Tibial artery (tissue), 4 donors: Measurements from ENCODE around the gene SLC9A5.

ENCODE experiments used
- DNase-seq, 2 donors: peaks; one replicate each; pipeline ENCODE4 v3.0.0-alpha.2; 2019
- H3K27ac ChIP-seq, 2 donors: fragments of 200-600 bp; sonication (generic) in 1 of 2; 1 replicate in 1 of 2; 2 replicates in 1 of 2; pipeline ENCODE4 v1.5.1; 2018 to 2019; ENCODE audit warnings: mild to moderate bottlenecking in 1 of 2
- H3K27me3 ChIP-seq, 2 donors: fragments of 200-600 bp; sonication (generic) in 1 of 2; one replicate each; pipeline versions ENCODE4 v1.5.1 to v1.6.0; 2016 to 2019
- H3K36me3 ChIP-seq, 3 donors: fragments of 200-600 bp; sonication (generic) in 2 of 3; one replicate each; pipeline ENCODE4 v1.5.1; 2016 to 2019; ENCODE audit warnings: mild to moderate bottlenecking in 2 of 3
- H3K4me1 ChIP-seq, 4 donors: fragments of 200-600 bp; sonication (generic) in 2 of 4; 1 replicate in 3 of 4; 2 replicates in 1 of 4; pipeline ENCODE4 v1.5.1; 2016 to 2019
- H3K4me3 ChIP-seq, 2 donors: fragments of 200-600 bp; sonication (generic) in 1 of 2; 1 replicate in 1 of 2; 2 replicates in 1 of 2; pipeline ENCODE4 v1.5.1; 2018 to 2019; ENCODE audit warnings: mild to moderate bottlenecking in 2 of 2
- H3K9me3 ChIP-seq, 3 donors: fragments of 200-600 bp; sonication (generic) in 1 of 3; one replicate each; pipeline ENCODE4 v1.5.1; 2016 to 2019
- intact Hi-C: fragments of 100-400 bp; cut with DNase I; formaldehyde crosslinking; loops from one replicate; pipeline ENCODE4 v1.15.0; 2023; ENCODE audit warnings: low total_unique reads
- TF ChIP-seq, protein P1 (sequence below), 2 experiments: fragments of 200-600 bp in 1 of 2; fragments of 450-650 bp in 1 of 2; IDR thresholded peaks; one replicate each; pipeline ENCODE4 v1.5.1; 2017 to 2019; ENCODE audit warnings: antibody characterized with exemption in 2 of 2, mild to moderate bottlenecking in 1 of 2, moderate library complexity in 1 of 2

SLC9A5 gene

DNA sequence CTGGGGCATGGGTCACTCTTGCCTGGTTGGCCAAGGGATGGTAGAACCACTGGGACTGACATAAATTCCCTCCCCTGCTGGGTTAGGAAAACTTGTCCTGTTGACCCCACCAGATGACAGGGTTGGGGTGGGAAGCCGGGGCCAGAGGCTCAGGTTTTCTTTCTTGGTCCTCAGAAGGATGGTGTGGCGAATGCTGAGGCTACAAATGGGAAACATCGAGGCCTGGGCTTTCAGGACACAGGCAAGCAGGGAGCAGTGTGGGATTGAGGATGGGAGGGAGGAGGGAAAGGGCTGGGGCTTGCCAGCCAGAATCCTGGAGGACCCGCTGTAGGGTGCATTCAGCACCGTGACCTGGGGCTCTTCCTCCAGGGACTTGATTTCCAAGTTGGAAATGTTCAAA lies 16.1 kb downstream of the SLC9A5 start:
- Histone ChIP-seq H3K27ac (no peak overlapping the region), H3K36me3 (no peaks in the 10 kb centered on the region), H3K27me3 (peaks cover 0 to 14% of the 10 kb centered on the region in 2 donors), H3K4me3 (no peak overlapping the region), H3K4me1 (no peaks in the 10 kb centered on the region), H3K9me3 (no peaks in the 10 kb centered on the region)
- peak in 1 of 2 donors; percentile 4 for DNase-seq
- TF ChIP-seq, protein P1, sequence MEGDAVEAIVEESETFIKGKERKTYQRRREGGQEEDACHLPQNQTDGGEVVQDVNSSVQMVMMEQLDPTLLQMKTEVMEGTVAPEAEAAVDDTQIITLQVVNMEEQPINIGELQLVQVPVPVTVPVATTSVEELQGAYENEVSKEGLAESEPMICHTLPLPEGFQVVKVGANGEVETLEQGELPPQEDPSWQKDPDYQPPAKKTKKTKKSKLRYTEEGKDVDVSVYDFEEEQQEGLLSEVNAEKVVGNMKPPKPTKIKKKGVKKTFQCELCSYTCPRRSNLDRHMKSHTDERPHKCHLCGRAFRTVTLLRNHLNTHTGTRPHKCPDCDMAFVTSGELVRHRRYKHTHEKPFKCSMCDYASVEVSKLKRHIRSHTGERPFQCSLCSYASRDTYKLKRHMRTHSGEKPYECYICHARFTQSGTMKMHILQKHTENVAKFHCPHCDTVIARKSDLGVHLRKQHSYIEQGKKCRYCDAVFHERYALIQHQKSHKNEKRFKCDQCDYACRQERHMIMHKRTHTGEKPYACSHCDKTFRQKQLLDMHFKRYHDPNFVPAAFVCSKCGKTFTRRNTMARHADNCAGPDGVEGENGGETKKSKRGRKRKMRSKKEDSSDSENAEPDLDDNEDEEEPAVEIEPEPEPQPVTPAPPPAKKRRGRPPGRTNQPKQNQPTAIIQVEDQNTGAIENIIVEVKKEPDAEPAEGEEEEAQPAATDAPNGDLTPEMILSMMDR (IDR thresholded peaks at IDR 0.05) = no peak
- intact Hi-C loops = no loop called here

- Histone ChIP-seq H3K27ac (no peak overlapping the region), H3K4me3 (no peak overlapping the region), H3K27me3 (peaks cover 0 to 14% of the 10 kb centered on the region in 2 donors), H3K9me3 (no peaks in the 10 kb centered on the region), H3K36me3 (no peaks in the 10 kb centered on the region), H3K4me1 (no peaks in the 10 kb centered on the region)
- peak in 1 of 2 donors; percentile 6 for DNase-seq
- intact Hi-C loops = no loop called here
- TF ChIP-seq, protein P1 (IDR thresholded peaks at IDR 0.05) = no peak
Measured at GRCh38 chr16:67265834-67266233, 17.1 kb downstream of the SLC9A5 start.

DNA sequence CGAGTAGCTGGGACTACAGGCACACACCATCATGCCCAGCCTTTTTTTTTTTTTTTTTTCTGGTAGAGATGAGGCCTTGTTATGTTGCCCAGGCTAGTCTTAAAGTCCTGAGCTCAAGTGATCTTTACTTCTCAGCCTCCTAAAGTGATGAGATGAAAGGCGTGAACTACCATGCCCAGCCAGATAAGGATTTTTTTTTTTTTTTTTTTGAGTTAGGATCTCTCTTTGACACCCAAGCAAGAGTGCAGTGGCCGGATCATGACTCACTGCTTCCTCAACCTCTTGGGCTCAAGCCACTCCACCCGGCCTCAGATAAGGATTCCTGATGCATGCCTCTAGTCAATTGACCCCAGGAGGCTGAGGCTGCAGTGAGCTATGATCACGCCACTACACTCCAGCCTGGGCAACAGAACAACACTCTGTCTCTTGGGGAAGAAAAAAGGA lies 19.4 kb downstream of the SLC9A5 start:
- no peak overlapping the region for H3K4me3 ChIP-seq
- no peak overlapping the region for H3K27ac ChIP-seq
- intact Hi-C loops = no loop called here
- TF ChIP-seq, protein P1 (IDR thresholded peaks at IDR 0.05) = no peak
- no peaks in the 10 kb centered on the region for H3K9me3 ChIP-seq
- no peaks in the 10 kb centered on the region for H3K4me1 ChIP-seq
- no peaks in the 10 kb centered on the region for H3K36me3 ChIP-seq
- peaks cover 0 to 12% of the 10 kb centered on the region in 2 donors for H3K27me3 ChIP-seq
- DNase-seq = peak; percentile 83 to 85

- H3K9me3 ChIP-seq = no peaks in the 10 kb centered on the region
- TF ChIP-seq, protein P1 (IDR thresholded peaks at IDR 0.05) = no peak
- no peaks in the 10 kb centered on the region for H3K4me1 ChIP-seq
- no peak for DNase-seq
- no peaks in the 10 kb centered on the region for H3K36me3 ChIP-seq
- H3K27ac ChIP-seq = no peak overlapping the region
- intact Hi-C loops = no loop called here
- H3K4me3 ChIP-seq = no peak overlapping the region
- H3K27me3 ChIP-seq = peaks cover 0 to 5% of the 10 kb centered on the region in 2 donors
Measured at GRCh38 chr16:67269766-67270165, 21.0 kb downstream of the SLC9A5 start.

DNA sequence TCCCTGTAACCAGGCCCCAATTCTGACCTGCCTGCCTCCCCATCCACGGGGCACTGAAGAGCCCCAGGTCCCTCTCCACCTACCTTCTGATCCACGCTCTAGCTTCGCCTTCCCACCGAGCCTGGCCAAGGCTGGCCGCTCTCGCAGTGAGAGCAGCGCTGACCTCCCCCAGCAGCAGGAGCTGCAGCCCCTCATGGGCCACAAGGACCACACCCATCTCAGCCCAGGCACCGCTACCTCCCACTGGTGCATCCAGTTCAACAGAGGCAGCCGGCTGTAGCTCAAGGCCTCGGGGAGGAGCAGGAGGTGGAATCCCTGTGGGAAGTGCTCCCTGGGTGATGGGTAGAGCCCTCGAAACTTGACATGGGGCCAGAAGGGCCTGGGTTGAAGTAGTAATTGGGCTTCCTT lies 22.2 kb downstream of the SLC9A5 start:
- TF ChIP-seq, protein P1 (IDR thresholded peaks at IDR 0.05) = no peak
- no peaks in the 10 kb centered on the region for H3K9me3 ChIP-seq

DNA sequence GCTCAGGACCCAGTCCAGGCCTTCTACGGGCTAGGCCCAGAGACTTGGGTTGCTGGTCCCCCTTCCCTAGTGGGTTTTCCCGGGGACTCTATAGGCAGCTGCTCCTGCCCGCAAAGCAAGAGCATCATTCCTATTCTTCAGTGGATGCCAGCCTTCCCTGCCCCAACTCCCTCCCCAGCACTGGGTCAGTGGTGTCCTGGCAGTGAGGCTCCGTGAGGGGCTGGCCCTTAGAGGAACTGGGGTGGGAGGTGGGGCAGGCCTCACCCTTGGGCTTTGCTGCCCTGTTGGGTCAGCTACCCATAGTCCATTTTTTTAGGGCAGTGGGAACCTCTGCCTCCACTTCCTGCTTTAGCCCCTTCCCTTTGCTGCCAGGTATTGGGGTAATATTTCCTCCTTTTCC lies 22.7 kb downstream of the SLC9A5 start:
- DNase-seq = no peak
- TF ChIP-seq, protein P1 (IDR thresholded peaks at IDR 0.05) = no peak
- Histone ChIP-seq H3K27ac (no peak overlapping the region), H3K36me3 (no peaks in the 10 kb centered on the region), H3K4me1 (peaks cover 0 to 2% (median 0%) of the 10 kb centered on the region in 4 donors), H3K4me3 (no peak overlapping the region), H3K27me3 (peaks cover 0 to 5% of the 10 kb centered on the region in 2 donors), H3K9me3 (no peaks in the 10 kb centered on the region)
- intact Hi-C loops = no loop called here

More for the DNA sequence above, 22.2 kb downstream of the SLC9A5 start:
- H3K36me3 ChIP-seq = no peaks in the 10 kb centered on the region
- no peak for DNase-seq
- no peak overlapping the region for H3K4me3 ChIP-seq
- intact Hi-C loops = no loop called here
- peaks cover 0 to 5% of the 10 kb centered on the region in 2 donors for H3K27me3 ChIP-seq
- H3K4me1 ChIP-seq = no peaks in the 10 kb centered on the region
- H3K27ac ChIP-seq = no peak overlapping the region
